Lower leg skin (tissue), 3 donors: ENCODE measurements around the gene LRIG3.

Experiments used
- CTCF ChIP-seq, 3 donors: fragments of 450-650 bp; IDR thresholded peaks; one replicate each; pipeline ENCODE4 v1.5.1; 2016; ENCODE audit warnings: antibody characterized with exemption in 3 of 3, mild to moderate bottlenecking in 3 of 3, moderate library complexity in 2 of 3
- POLR2A ChIP-seq, 2 donors: fragments of 450-650 bp; IDR thresholded peaks; one replicate each; pipeline ENCODE4 v1.6.1; 2016 to 2017; ENCODE audit warnings: antibody characterized with exemption in 2 of 2, mild to moderate bottlenecking in 1 of 2, moderate library complexity in 1 of 2

GRCh38 chr12:58923781-58924180, 3.5 kb upstream of the LRIG3 start:
- TF ChIP-seq CTCF (IDR thresholded peaks at IDR 0.05) (no peak), POLR2A (IDR thresholded peaks at IDR 0.05) (no peak)
